Neural crest cell (in vitro differentiated cells): ENCODE results near the gene TERC. TPM values are rescaled to one million over a fixed set of nuclear protein-coding genes. Genes with fewer than 3 reads are reported as not detected.

Source experiments
- DNase-seq: peaks from one replicate; pipeline ENCODE4 v3.0.0; 2021; ENCODE audit warnings: low read depth, mixed read lengths, low spot score
- H3K27ac Mint-ChIP-seq: one replicate; pipeline ENCODE4 v1.8.0; 2021; ENCODE audit warnings: mild to moderate bottlenecking, mixed read lengths; ENCODE audit not compliant: unreplicated experiment
- H3K27me3 Mint-ChIP-seq: 2 replicates; pipeline ENCODE4 v1.8.0; 2021; ENCODE audit warnings: low read depth, mild to moderate bottlenecking, mixed read lengths
- H3K36me3 Mint-ChIP-seq: 2 replicates; pipeline ENCODE4 v1.8.0; 2021; ENCODE audit warnings: low read depth, mild to moderate bottlenecking, mixed read lengths
- H3K4me1 Mint-ChIP-seq: 2 replicates; pipeline ENCODE4 v1.8.0; 2021; ENCODE audit warnings: mixed read lengths
- H3K4me3 Mint-ChIP-seq: one replicate; pipeline ENCODE4 v1.8.0; 2021; ENCODE audit warnings: mild to moderate bottlenecking, mixed read lengths
- H3K9me3 Mint-ChIP-seq: 2 replicates; pipeline ENCODE4 v1.8.0; 2021; ENCODE audit warnings: mixed read lengths
- total RNA-seq: library from RNA; stranded (reverse); gene quantifications from 2 replicates; pipeline ENCODE4 v1.2.1, GENCODE V29; 2021
- TF ChIP-seq, protein P1 (sequence below): fragments of 200-600 bp; sonication (generic); conservative IDR thresholded peaks from 2 replicates; pipeline ENCODE4 v1.5.0; 2021; ENCODE audit warnings: antibody characterized with exemption, mild to moderate bottlenecking

TERC gene
- total RNA-seq, 1 donor from 2014 or later, result 19.5 TPM

DNA sequence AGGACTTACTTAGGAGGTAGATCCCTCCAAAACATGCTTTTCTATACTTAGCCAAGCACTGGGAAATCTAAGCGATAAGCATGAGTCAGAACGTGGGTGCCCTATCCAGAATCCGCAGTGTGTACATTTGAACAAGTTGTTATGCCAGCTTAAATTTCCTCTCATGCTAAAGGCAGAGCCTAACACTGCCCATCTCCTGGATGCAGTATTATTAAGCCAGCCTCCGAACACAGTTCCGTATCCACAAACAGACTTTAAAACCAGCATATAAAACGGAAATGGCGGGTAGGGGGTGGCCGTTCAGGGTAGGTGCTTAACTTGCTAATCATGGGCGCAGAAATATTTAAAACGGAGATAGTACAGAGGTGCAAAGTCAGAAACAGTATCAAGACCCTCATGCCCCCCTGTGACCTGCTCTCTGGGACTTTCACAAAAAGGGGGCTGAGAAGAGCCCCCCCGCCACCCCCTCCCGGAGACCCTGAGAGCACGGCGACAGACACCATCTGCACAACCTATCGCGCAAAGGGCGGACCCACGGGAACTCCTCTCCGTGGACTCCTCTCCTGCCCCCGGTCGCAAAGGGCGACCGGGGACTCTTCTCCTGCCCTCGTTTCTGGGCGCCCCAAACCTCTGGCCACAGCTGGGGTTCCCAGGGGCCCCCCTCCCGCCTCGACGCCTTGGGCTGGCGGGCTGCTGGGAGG lies 46.9 kb upstream of the TERC start:
- Mint-ChIP-seq H3K9me3 (peaks cover 11% of the 10 kb centered on the region), H3K27ac (peak overlapping the region; percentile 94)

DNA sequence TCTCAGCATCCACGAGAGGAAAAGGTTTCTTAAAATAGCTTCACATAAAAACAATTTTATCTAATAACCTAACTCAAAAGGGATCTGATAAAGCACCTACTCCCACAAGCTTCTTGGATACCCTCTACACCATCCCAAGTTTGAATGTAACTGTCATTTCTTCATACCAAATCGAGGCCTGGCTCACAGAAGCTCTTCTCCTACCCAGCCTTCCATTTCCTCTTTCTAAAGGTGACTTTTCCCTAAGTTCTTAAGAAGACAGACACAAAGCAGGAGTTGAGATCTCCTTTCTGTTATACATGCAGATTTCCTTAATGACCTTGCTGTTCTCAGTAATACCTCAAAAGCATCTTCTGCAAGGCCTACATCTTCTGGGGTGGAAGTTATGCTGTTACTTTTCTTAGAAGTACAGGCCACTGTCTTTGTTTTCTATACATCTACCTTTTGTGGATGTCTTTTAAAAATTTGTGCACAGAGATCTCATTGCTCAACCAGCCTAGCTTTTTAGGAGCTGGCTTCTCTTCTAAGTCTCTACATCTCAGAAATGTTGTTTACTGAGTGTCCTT lies 44.5 kb upstream of the TERC start:
- TF ChIP-seq, protein P1, sequence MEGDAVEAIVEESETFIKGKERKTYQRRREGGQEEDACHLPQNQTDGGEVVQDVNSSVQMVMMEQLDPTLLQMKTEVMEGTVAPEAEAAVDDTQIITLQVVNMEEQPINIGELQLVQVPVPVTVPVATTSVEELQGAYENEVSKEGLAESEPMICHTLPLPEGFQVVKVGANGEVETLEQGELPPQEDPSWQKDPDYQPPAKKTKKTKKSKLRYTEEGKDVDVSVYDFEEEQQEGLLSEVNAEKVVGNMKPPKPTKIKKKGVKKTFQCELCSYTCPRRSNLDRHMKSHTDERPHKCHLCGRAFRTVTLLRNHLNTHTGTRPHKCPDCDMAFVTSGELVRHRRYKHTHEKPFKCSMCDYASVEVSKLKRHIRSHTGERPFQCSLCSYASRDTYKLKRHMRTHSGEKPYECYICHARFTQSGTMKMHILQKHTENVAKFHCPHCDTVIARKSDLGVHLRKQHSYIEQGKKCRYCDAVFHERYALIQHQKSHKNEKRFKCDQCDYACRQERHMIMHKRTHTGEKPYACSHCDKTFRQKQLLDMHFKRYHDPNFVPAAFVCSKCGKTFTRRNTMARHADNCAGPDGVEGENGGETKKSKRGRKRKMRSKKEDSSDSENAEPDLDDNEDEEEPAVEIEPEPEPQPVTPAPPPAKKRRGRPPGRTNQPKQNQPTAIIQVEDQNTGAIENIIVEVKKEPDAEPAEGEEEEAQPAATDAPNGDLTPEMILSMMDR, result no peak
- Mint-ChIP-seq H3K4me3 (peak overlapping the region; percentile 31), H3K4me1 (peaks cover 28% of the 10 kb centered on the region), H3K27me3 (no peaks in the 10 kb centered on the region), H3K27ac (no peak overlapping the region), H3K36me3 (peaks cover 9% of the 10 kb centered on the region), H3K9me3 (peaks cover 4% of the 10 kb centered on the region)
- DNase-seq, result no peak

More for the DNA sequence above, 46.9 kb upstream of the TERC start:
- DNase-seq, result no peak
- no peaks in the 10 kb centered on the region for H3K27me3 Mint-ChIP-seq
- TF ChIP-seq, protein P1, result no peak
- H3K36me3 Mint-ChIP-seq, result peaks cover 13% of the 10 kb centered on the region
- H3K4me3 Mint-ChIP-seq, result peak overlapping the region; percentile 97
- peaks cover 28% of the 10 kb centered on the region for H3K4me1 Mint-ChIP-seq

DNA sequence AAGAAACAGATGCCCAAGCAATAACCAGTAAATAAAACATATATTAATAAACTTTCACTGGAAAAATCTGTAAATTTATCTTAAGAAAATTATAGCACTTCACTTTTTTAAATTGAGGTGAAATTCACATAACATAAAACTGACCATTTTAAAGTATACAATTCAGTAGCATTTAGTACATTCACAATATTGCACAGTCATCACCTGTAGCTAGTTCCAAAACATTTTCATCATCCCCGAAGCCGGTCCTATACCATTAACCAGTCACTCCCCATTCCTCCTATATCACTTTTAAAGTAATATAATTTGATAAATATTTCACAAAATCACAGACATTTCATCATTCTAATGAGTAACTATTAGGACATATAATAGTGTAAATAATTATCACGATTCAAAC lies 39.8 kb upstream of the TERC start:
- Mint-ChIP-seq H3K9me3 (no peaks in the 10 kb centered on the region), H3K36me3 (peaks cover 7% of the 10 kb centered on the region), H3K27ac (no peak overlapping the region), H3K27me3 (no peaks in the 10 kb centered on the region), H3K4me1 (peaks cover 4% of the 10 kb centered on the region), H3K4me3 (no peak overlapping the region)
- DNase-seq, result no peak
- TF ChIP-seq, protein P1, result no peak

- Mint-ChIP-seq H3K27ac (no peak overlapping the region), H3K4me1 (no peaks in the 10 kb centered on the region), H3K27me3 (no peaks in the 10 kb centered on the region), H3K9me3 (no peaks in the 10 kb centered on the region), H3K4me3 (no peak overlapping the region), H3K36me3 (peaks cover 9% of the 10 kb centered on the region)
- TF ChIP-seq, protein P1, result no peak
- no peak for DNase-seq
Observed at GRCh38 chr3:169792359-169792758, 27.5 kb upstream of the TERC start.

- H3K36me3 Mint-ChIP-seq, result peaks cover 13% of the 10 kb centered on the region
- H3K4me3 Mint-ChIP-seq, result no peak overlapping the region
- H3K27ac Mint-ChIP-seq, result no peak overlapping the region
Observed at GRCh38 chr3:169790687-169791429, 26.0 kb upstream of the TERC start.

More at GRCh38 chr3:169790687-169791429, 26.0 kb upstream of the TERC start:
- no peak for DNase-seq
- H3K27me3 Mint-ChIP-seq, result no peaks in the 10 kb centered on the region
- no peaks in the 10 kb centered on the region for H3K4me1 Mint-ChIP-seq
- TF ChIP-seq, protein P1, result no peak
- H3K9me3 Mint-ChIP-seq, result no peaks in the 10 kb centered on the region
